Measurements from ENCODE around the gene SMG1. TPM values are rescaled to one million over a fixed set of nuclear protein-coding genes. Genes with fewer than 3 reads are reported as not detected.

The SMG1 gene
- total and polyA plus RNA-seq, 2 donors (not counting 1 experiment from before 2014, with no cell fraction given) = 30.1 to 101 TPM

DNA sequence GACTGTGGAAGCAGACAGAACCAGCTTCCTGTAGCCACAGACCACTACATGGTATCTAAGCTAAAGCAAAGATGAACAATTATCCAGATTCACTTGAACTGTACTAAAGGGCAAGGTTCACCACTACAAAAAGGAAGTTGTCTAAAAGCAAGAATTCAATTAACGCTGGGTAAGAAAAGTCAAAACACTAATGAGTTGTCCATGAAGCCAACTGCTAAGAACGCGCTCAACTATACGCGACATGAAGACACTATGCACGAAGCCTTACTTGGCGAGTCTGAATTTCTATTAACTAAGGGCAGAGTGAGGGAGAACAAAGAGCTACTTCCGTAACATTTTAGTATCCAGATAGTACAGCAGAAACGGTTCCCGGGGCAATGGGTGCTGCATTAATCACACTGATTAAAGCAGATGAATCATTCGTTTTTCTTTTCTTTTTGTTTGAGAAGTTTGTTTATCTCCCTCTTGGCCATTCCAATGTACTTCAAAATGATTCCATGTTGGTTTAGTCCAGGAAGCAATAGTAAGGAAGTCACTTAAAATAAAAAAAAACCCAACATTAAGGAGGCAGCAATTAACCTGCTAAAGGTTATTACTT, 133.3 kb downstream of the SMG1 start:
- TF ChIP-seq EZH2 (IDR thresholded peaks at IDR 0.05; ENCODE audit: low read length, missing control alignments) = no peak
- TF ChIP-seq, protein P1, sequence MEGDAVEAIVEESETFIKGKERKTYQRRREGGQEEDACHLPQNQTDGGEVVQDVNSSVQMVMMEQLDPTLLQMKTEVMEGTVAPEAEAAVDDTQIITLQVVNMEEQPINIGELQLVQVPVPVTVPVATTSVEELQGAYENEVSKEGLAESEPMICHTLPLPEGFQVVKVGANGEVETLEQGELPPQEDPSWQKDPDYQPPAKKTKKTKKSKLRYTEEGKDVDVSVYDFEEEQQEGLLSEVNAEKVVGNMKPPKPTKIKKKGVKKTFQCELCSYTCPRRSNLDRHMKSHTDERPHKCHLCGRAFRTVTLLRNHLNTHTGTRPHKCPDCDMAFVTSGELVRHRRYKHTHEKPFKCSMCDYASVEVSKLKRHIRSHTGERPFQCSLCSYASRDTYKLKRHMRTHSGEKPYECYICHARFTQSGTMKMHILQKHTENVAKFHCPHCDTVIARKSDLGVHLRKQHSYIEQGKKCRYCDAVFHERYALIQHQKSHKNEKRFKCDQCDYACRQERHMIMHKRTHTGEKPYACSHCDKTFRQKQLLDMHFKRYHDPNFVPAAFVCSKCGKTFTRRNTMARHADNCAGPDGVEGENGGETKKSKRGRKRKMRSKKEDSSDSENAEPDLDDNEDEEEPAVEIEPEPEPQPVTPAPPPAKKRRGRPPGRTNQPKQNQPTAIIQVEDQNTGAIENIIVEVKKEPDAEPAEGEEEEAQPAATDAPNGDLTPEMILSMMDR (conservative IDR thresholded peaks at IDR 0.05 in 1 of 2, IDR thresholded peaks at IDR 0.05 in 1 of 2; ENCODE audit: low read depth in 1 of 2, low read length in 2 of 2) = no peak
- Histone ChIP-seq H3K36me3 (ENCODE audit: control insufficient read depth, insufficient read depth, low read length) (peaks cover 10% of the 10 kb centered on the region), H3K79me2 (ENCODE audit: control insufficient read depth, insufficient read depth, low read length) (peaks cover 51% of the 10 kb centered on the region), H3K9me3 (ENCODE audit: control insufficient read depth, insufficient read depth, low read depth, low read length) (no peaks in the 10 kb centered on the region), H3K27me3 (ENCODE audit: control insufficient read depth, insufficient read depth, low read length) (no peaks in the 10 kb centered on the region), H3K4me2 (ENCODE audit: extremely low read depth, insufficient read depth, low read length) (no peak overlapping the region), H3K4me3 (replicated peaks in 1 of 4; ENCODE audit: control extremely low read depth in 1 of 4, insufficient read depth in 1 of 4, low read depth in 3 of 4, low read length in 4 of 4) (no peak overlapping the region), H3K27ac (ENCODE audit: insufficient read depth, low read length) (no peak overlapping the region), H3K9ac (ENCODE audit: insufficient read depth, low read length) (no peak overlapping the region), H4K20me1 (ENCODE audit: control insufficient read depth, extremely low read depth, insufficient read depth, low read length) (peaks cover 2% of the 10 kb centered on the region), H2AFZ (ENCODE audit: low read length) (no peak overlapping the region), H3K4me1 (ENCODE audit: control insufficient read depth, extremely low read depth, insufficient read depth, low read length) (peaks cover 4% of the 10 kb centered on the region)
- DNase-seq (ENCODE audit: low read depth in 2 of 2) = peak in 1 of 2 donors; percentile 60

DNA sequence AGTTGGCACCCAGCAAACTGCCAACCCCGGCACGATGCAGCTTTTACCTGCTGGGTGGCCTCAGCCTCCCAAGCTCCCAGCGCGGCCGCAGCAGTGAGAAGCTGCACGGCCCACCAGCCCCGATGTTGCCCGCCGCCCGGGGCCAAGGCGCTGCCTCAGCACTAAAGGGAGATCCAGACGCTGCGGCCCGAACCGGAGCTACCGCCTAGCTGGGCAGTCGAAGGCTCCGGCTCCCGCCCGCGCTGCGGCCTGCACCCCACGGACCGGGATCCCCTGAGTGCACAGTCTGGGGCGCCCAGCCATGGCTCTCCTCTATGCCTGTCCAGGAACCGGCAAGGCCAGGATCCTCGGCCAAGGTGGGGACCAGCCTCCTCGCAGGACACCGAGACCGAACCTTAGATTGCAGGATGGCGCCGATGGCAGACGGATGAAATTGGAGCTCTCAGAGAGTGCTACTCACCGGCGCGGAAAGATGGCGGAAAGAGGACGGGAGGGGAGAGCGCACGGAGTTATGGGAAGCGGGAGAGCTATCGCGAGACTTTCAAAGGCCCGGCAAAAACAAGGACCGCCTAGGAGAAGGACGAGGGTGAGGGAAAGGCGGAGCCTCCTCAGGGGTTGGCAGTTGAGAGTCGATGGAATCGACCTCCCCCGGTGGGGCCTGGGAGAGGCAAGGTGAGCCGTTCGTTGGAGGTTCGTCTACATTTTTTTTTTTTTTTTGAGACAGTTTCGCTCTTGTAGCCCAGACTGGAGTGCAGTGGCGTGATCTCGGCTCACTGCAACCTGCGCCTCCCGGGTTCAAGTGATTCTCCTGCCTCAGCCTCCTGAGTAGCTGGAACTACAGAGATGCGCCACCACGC, 136.1 kb downstream of the SMG1 start, which contains the start of gene RPS15A:
RPS15A (minus strand) TSS at position 485 of the 857 bp plus-strand sequence. CDS start 1,221 bp downstream, outside the sequence.
- TF ChIP-seq, protein P1 (conservative IDR thresholded peaks at IDR 0.05 in 1 of 2, IDR thresholded peaks at IDR 0.05 in 1 of 2; ENCODE audit: low read depth in 1 of 2, low read length in 2 of 2) = no peak
- no peak for TF ChIP-seq EZH2 (IDR thresholded peaks at IDR 0.05; ENCODE audit: low read length, missing control alignments)
- Histone ChIP-seq H4K20me1 (ENCODE audit: control insufficient read depth, extremely low read depth, insufficient read depth, low read length) (peaks cover 6% of the 10 kb centered on the region), H3K4me1 (ENCODE audit: control insufficient read depth, extremely low read depth, insufficient read depth, low read length) (peaks cover 11% of the 10 kb centered on the region), H3K4me2 (ENCODE audit: extremely low read depth, insufficient read depth, low read length) (peak within 1 kb of the TSS; percentile 97), H3K27ac (ENCODE audit: insufficient read depth, low read length) (peak within 1 kb of the TSS; percentile 84), H2AFZ (ENCODE audit: low read length) (peak within 1 kb of the TSS; percentile 88), H3K4me3 (replicated peaks in 1 of 4; ENCODE audit: control extremely low read depth in 1 of 4, insufficient read depth in 1 of 4, low read depth in 3 of 4, low read length in 4 of 4) (peak within 1 kb of the TSS; percentile 71 to 100 (median 83)), H3K9ac (ENCODE audit: insufficient read depth, low read length) (peak within 1 kb of the TSS; percentile 85), H3K36me3 (ENCODE audit: control insufficient read depth, insufficient read depth, low read length) (peaks cover 20% of the 10 kb centered on the region), H3K27me3 (ENCODE audit: control insufficient read depth, insufficient read depth, low read length) (no peaks in the 10 kb centered on the region), H3K79me2 (ENCODE audit: control insufficient read depth, insufficient read depth, low read length) (peaks cover 58% of the 10 kb centered on the region), H3K9me3 (ENCODE audit: control insufficient read depth, insufficient read depth, low read depth, low read length) (no peaks in the 10 kb centered on the region)
- peak; percentile 97 to 99 for DNase-seq (ENCODE audit: low read depth in 2 of 2)

DNA sequence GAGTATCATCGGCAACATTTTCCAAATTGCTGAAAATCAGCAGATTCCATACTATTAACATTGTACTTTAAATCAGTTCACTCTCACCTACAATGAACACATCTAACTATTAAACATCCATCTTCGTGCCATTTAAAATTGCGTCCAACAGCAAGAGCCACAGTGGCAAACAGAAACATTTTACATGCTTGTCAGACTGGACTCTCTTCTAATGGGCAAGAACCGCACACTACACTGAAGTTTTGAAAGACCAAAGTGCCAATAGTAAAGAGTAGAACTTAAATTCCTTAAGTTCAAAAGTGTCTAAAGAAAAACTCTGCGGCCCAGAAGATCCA, 136.7 kb downstream of the SMG1 start:
- H3K27me3 ChIP-seq (ENCODE audit: control insufficient read depth, insufficient read depth, low read length) = no peaks in the 10 kb centered on the region
- H3K4me3 ChIP-seq (replicated peaks in 1 of 4; ENCODE audit: control extremely low read depth in 1 of 4, insufficient read depth in 1 of 4, low read depth in 3 of 4, low read length in 4 of 4) = peak overlapping the region; percentile 71 to 100 (median 83)
- H3K79me2 ChIP-seq (ENCODE audit: control insufficient read depth, insufficient read depth, low read length) = peaks cover 62% of the 10 kb centered on the region
- TF ChIP-seq EZH2 (IDR thresholded peaks at IDR 0.05; ENCODE audit: low read length, missing control alignments) = no peak
- TF ChIP-seq, protein P1 (conservative IDR thresholded peaks at IDR 0.05 in 1 of 2, IDR thresholded peaks at IDR 0.05 in 1 of 2; ENCODE audit: low read depth in 1 of 2, low read length in 2 of 2) = no peak
- H3K9ac ChIP-seq (ENCODE audit: insufficient read depth, low read length) = peak overlapping the region; percentile 85
- H3K36me3 ChIP-seq (ENCODE audit: control insufficient read depth, insufficient read depth, low read length) = peaks cover 22% of the 10 kb centered on the region
- H3K4me1 ChIP-seq (ENCODE audit: control insufficient read depth, extremely low read depth, insufficient read depth, low read length) = peaks cover 11% of the 10 kb centered on the region
- H4K20me1 ChIP-seq (ENCODE audit: control insufficient read depth, extremely low read depth, insufficient read depth, low read length) = peaks cover 11% of the 10 kb centered on the region
- no peak for DNase-seq (ENCODE audit: low read depth in 2 of 2)
- no peak overlapping the region for H2AFZ ChIP-seq (ENCODE audit: low read length)
- H3K27ac ChIP-seq (ENCODE audit: insufficient read depth, low read length) = peak overlapping the region; percentile 84
- no peaks in the 10 kb centered on the region for H3K9me3 ChIP-seq (ENCODE audit: control insufficient read depth, insufficient read depth, low read depth, low read length)
- peak overlapping the region; percentile 97 for H3K4me2 ChIP-seq (ENCODE audit: extremely low read depth, insufficient read depth, low read length)
